ENCODE data around the gene MYO1B.

GRCh38 chr2:191383486-191383885 is 138.3 kb downstream of the MYO1B start:
- no peak for TF ChIP-seq CTCF (IDR thresholded peaks at IDR 0.05)
- no peak for TF ChIP-seq POLR2A (IDR thresholded peaks at IDR 0.05)
- no peak for TF ChIP-seq POLR2AphosphoS5 (IDR thresholded peaks at IDR 0.05)
- no peak for TF ChIP-seq EP300 (IDR thresholded peaks at IDR 0.05)
